ENCODE data around the gene MUC3A.
"Not testable (repeated sequence)": the region's sequence is repeated elsewhere in the genome, so short reads cannot be mapped to it uniquely, and the experiment has no call there.

Gene MUC3A, protein sequence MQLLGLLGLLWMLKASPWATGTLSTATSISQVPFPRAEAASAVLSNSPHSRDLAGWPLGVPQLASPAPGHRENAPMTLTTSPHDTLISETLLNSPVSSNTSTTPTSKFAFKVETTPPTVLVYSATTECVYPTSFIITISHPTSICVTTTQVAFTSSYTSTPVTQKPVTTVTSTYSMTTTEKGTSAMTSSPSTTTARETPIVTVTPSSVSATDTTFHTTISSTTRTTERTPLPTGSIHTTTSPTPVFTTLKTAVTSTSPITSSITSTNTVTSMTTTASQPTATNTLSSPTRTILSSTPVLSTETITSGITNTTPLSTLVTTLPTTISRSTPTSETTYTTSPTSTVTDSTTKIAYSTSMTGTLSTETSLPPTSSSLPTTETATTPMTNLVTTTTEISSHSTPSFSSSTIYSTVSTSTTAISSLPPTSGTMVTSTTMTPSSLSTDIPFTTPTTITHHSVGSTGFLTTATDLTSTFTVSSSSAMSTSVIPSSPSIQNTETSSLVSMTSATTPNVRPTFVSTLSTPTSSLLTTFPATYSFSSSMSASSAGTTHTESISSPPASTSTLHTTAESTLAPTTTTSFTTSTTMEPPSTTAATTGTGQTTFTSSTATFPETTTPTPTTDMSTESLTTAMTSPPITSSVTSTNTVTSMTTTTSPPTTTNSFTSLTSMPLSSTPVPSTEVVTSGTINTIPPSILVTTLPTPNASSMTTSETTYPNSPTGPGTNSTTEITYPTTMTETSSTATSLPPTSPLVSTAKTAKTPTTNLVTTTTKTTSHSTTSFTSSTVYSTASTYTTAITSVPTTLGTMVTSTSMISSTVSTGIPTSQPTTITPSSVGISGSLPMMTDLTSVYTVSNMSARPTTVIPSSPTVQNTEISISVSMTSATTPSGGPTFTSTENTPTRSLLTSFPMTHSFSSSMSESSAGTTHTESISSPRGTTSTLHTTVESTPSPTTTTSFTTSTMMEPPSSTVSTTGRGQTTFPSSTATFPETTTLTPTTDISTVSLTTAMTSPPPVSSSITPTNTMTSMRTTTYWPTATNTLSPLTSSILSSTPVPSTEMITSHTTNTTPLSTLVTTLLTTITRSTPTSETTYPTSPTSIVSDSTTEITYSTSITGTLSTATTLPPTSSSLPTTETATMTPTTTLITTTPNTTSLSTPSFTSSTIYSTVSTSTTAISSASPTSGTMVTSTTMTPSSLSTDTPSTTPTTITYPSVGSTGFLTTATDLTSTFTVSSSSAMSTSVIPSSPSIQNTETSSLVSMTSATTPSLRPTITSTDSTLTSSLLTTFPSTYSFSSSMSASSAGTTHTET (N-terminal part only)

DNA sequence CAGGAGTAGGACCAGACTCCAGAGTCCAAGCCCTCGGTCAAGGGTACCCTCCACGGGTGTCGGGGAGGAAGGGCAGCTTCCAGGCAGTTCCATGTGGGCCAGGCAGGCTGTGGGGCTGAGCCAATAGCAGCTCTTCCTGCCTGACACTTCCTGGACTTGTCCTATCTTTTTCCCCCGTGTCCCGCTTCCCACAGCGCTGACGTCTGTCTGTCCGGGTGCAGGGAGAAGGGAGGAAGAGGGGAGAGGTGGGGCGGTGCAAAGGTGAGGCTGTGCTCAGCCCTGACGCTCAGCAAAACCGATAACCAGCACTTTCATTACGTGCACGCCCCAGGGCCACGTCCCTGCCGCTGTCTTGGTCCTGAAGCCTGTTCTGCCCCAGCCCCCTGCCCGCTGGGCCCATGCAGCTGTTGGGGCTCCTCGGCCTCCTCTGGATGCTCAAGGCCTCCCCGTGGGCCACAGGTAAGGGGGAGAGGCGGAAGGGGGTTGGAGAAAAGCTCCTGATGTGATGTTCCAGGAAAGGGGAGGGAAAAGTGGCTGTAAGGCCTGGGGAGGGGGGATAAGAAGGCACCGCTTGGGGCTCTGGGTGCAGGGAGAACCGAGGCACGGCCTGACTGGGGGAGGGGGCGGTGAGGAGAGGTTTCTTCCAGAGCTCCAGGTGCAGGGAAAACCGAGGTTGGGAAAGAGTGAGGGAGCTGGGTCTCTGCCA lies at the start of gene MUC3A:
MUC3A (plus strand) TSS at position 308 of the 706 bp plus-strand sequence; CDS start at position 399, 91 bp downstream.
- TF ChIP-seq, protein P1, sequence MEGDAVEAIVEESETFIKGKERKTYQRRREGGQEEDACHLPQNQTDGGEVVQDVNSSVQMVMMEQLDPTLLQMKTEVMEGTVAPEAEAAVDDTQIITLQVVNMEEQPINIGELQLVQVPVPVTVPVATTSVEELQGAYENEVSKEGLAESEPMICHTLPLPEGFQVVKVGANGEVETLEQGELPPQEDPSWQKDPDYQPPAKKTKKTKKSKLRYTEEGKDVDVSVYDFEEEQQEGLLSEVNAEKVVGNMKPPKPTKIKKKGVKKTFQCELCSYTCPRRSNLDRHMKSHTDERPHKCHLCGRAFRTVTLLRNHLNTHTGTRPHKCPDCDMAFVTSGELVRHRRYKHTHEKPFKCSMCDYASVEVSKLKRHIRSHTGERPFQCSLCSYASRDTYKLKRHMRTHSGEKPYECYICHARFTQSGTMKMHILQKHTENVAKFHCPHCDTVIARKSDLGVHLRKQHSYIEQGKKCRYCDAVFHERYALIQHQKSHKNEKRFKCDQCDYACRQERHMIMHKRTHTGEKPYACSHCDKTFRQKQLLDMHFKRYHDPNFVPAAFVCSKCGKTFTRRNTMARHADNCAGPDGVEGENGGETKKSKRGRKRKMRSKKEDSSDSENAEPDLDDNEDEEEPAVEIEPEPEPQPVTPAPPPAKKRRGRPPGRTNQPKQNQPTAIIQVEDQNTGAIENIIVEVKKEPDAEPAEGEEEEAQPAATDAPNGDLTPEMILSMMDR (conservative IDR thresholded peaks at IDR 0.05; ENCODE audit: control insufficient read depth, insufficient read depth, low read depth, low read length) = no peak
- no peak within 1 kb of the TSS for H3K4me3 ChIP-seq (ENCODE audit: control insufficient read depth, low read depth, low read length)

DNA sequence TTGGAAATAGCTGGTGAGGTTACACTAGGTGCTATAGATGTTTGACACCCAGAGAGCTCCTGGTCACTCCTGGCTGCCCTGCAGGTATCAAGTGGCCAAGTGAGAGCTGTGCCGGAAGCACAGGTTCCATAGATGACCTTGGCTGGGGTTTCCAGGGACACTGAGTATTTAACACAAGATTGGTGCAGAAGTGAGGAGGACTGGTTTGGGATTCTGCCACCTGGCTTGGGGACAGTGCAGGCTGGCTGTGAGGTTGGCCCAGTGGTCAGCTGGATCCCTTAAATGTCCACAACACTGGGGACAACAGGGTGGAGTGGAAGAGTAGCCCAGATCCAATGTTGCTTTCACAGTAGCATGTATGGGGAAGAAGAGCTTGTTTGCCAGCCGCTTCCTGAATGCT lies 48.4 kb upstream of the MUC3A start:
- TF ChIP-seq, protein P1 (conservative IDR thresholded peaks at IDR 0.05; ENCODE audit: control insufficient read depth, insufficient read depth, low read depth, low read length) = no peak
- H3K4me3 ChIP-seq (ENCODE audit: control insufficient read depth, low read depth, low read length) = no peak overlapping the region
- DNase-seq (ENCODE audit: low read depth) = no peak

More for the DNA sequence above, at the start of gene MUC3A:
- DNase-seq (ENCODE audit: low read depth) = no peak

GRCh38 chr7:100901921-100902332 lies 47.4 kb upstream of the MUC3A start:
- no peak for DNase-seq (ENCODE audit: low read depth)
- TF ChIP-seq, protein P1 (conservative IDR thresholded peaks at IDR 0.05; ENCODE audit: control insufficient read depth, insufficient read depth, low read depth, low read length) = no peak

GRCh38 chr7:100902638-100903037 lies 46.7 kb upstream of the MUC3A start:
- TF ChIP-seq, protein P1 (conservative IDR thresholded peaks at IDR 0.05; ENCODE audit: control insufficient read depth, insufficient read depth, low read depth, low read length) = no peak
- H3K4me3 ChIP-seq (ENCODE audit: control insufficient read depth, low read depth, low read length) = no peak overlapping the region
- DNase-seq (ENCODE audit: low read depth) = no peak

More at GRCh38 chr7:100901921-100902332, 47.4 kb upstream of the MUC3A start:
- H3K4me3 ChIP-seq (ENCODE audit: control insufficient read depth, low read depth, low read length) = no peak overlapping the region

DNA sequence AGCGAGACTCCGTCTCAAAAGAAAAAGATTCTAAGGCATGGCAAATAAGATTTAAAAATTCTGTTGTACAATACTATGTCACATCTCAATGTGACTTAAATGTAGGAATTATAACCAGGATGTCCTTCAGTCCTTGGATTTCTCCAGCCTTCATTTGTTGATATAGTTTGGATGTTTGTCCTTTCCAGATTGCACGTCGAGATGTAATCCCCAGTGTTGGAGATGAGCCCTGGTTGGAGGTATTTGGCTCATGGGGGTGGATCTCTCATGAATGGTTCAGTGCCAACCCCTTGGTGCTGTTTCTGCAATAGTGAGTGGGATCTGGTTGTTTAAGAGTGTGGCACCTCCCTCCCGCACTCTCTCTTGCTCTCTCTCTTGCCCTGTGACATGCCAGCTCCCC lies 40.8 kb upstream of the MUC3A start:
- TF ChIP-seq, protein P1 (conservative IDR thresholded peaks at IDR 0.05; ENCODE audit: control insufficient read depth, insufficient read depth, low read depth, low read length) = no peak
- no peak overlapping the region for H3K4me3 ChIP-seq (ENCODE audit: control insufficient read depth, low read depth, low read length)
- DNase-seq (ENCODE audit: low read depth) = no peak

DNA sequence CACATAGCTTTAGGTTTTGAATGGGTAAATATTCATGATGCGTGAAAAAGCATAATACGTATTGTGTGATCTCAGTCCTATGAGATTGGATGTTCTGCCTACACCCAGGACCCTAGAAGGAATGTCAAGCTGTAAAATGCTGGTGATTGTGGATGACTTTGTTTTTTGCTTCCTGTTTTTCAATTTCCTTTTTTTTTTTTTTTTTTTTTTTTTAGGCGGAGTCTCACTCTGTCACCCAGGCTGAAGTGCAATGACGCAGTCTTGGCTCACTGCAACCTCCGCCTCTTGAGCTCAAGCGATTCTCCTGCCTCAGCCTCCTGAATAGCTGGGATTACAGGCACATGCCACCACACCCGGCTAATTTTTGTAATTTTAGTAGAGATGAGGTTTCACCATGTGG lies 38.9 kb upstream of the MUC3A start:
- not testable (repeated sequence) for DNase-seq (ENCODE audit: low read depth); H3K4me3 ChIP-seq (ENCODE audit: control insufficient read depth, low read depth, low read length)

All from fibroblast of mammary gland (primary cell).